GM12878 (cell line): ENCODE measurements around the gene AMH. TPM values are rescaled to one million over a fixed set of nuclear protein-coding genes. Genes with fewer than 3 reads are reported as not detected.

Source experiments
- ATAC-seq: fragments of 200-7000 bp; cut with Tn5 transposase; 3 replicates; pipeline ENCODE4 v1.9.1; 2020; ENCODE audit warnings: mild to moderate bottlenecking, moderate library complexity
- BruUV-seq: library from RNA; stranded (reverse); fragments of 400-500 nt; replicated peaks from 2 replicates; lab custom pipeline; 2021; lab: Mats Ljungman, UMichigan
- CTCF ChIA-PET: fragments of 300-600 bp; sonication (Branson Sonifier 250); formaldehyde crosslinking; extraction: SDS; loops from one replicate; lab custom pipeline; 2021; ENCODE audit warnings: inconsistent platforms; lab: Yijun Ruan, JAX
- POLR2A ChIA-PET: fragments of 350-600 bp; formaldehyde crosslinking; extraction: SDS; loops from one replicate; lab custom pipeline; 2021; ENCODE audit warnings: inconsistent platforms; lab: Charles Lee
- RAD21 ChIA-PET: fragments of 300-600 bp; sonication (Branson Sonifier 250); formaldehyde crosslinking; loops from one replicate; lab custom pipeline; 2023; ENCODE audit warnings: antibody characterized with exemption; ENCODE audit not compliant: unreplicated experiment; lab: Charles Lee
- SMC1A ChIA-PET: fragments of 300-600 bp; sonication (Branson Sonifier 250); formaldehyde crosslinking; loops from one replicate; lab custom pipeline; 2023; ENCODE audit not compliant: unreplicated experiment, uncharacterized antibody; lab: Charles Lee
- DNase-seq: peaks from one replicate; pipeline ENCODE4 v3.0.0-alpha.2; 2011; ENCODE audit warnings: low read depth, low spot score
- FAIRE-seq: peaks from 3 replicates; lab custom pipeline; 2011; peaks lifted over from hg19 to GRCh38; lab: Jason Lieb, UNC
- H2AFZ ChIP-seq: 2 replicates; pipeline ENCODE4 v1.6.0; 2011; ENCODE audit warnings: low read depth, low read length, control low read depth; ENCODE audit not compliant: control insufficient read depth
- H3K27ac ChIP-seq: 2 replicates; pipeline ENCODE4 v1.5.1; 2011; ENCODE audit warnings: control low read depth; ENCODE audit not compliant: control insufficient read depth, insufficient read depth
- H3K27me3 ChIP-seq, 2 experiments: replicated peaks in 1 of 2; 2 replicates each; pipeline versions ENCODE4 v1.6.0 to v1.6.1; 2011; ENCODE audit warnings: low read length in 1 of 2; ENCODE audit not compliant: control insufficient read depth in 2 of 2, insufficient read depth in 2 of 2
- H3K36me3 ChIP-seq, 2 experiments: 2 replicates each; pipeline ENCODE4 v1.5.1; 2011; ENCODE audit warnings: low read length in 1 of 2; ENCODE audit not compliant: control insufficient read depth in 2 of 2, insufficient read depth in 2 of 2
- H3K4me1 ChIP-seq: 2 replicates; pipeline ENCODE4 v1.6.1; 2011; ENCODE audit warnings: mild to moderate bottlenecking, low read length, moderate library complexity, mixed read lengths; ENCODE audit not compliant: control insufficient read depth, insufficient read depth
- H3K4me2 ChIP-seq: 2 replicates; pipeline ENCODE4 v1.6.0; 2011; ENCODE audit warnings: control low read depth; ENCODE audit not compliant: control insufficient read depth, insufficient read depth
- H3K4me3 ChIP-seq: fragments of 200-600 bp; sonication (generic); 2 replicates; pipeline ENCODE4 v1.5.1; 2016
- H3K79me2 ChIP-seq: 2 replicates; pipeline ENCODE4 v1.6.0; 2011; ENCODE audit warnings: low read length; ENCODE audit not compliant: control insufficient read depth, insufficient read depth
- H3K9ac ChIP-seq: 2 replicates; pipeline ENCODE4 v1.8.0; 2011; ENCODE audit warnings: low read length, control low read depth, mixed read lengths; ENCODE audit not compliant: control insufficient read depth, insufficient read depth
- H3K9me3 ChIP-seq: replicated peaks from 3 replicates; pipeline ENCODE4 v1.5.1; 2011; ENCODE audit warnings: mild to moderate bottlenecking, low read length; ENCODE audit not compliant: control insufficient read depth, insufficient read depth
- H4K20me1 ChIP-seq: 2 replicates; pipeline ENCODE4 v1.6.0; 2011; ENCODE audit not compliant: control insufficient read depth, insufficient read depth
- ESRRA ChIP-seq: IDR thresholded peaks from 2 replicates; pipeline ENCODE4 v1.6.1; 2012; ENCODE audit warnings: mild to moderate bottlenecking, low read length, improper control_type of control experiment
- ETV6 ChIP-seq, 2 experiments: fragments of 450-650 bp in 1 of 2; IDR thresholded peaks in 1 of 2; conservative IDR thresholded peaks in 1 of 2; 2 replicates each; pipeline ENCODE4 v1.6.1; 2014; ENCODE audit warnings: antibody characterized with exemption in 1 of 2, borderline replicate concordance in 1 of 2, low read depth in 1 of 2, mild to moderate bottlenecking in 1 of 2, moderate library complexity in 1 of 2
- GATAD2B ChIP-seq: fragments of 450-650 bp; conservative IDR thresholded peaks from 2 replicates; pipeline ENCODE4 v1.6.1; 2017; ENCODE audit warnings: low read depth, mild to moderate bottlenecking, moderate library complexity
- IKZF2 ChIP-seq, 2 experiments: fragments of 450-650 bp; IDR thresholded peaks; 2 replicates each; pipeline ENCODE4 v1.6.1; 2017; ENCODE audit warnings: mild to moderate bottlenecking in 2 of 2, moderate library complexity in 2 of 2
- RFX5 ChIP-seq: IDR thresholded peaks from 2 replicates; pipeline ENCODE4 v1.6.1; 2011; ENCODE audit warnings: low read depth, low read length, improper control_type of control experiment
- SREBF1 ChIP-seq: IDR thresholded peaks from 2 replicates; pipeline ENCODE4 v1.6.1; 2012; ENCODE audit warnings: mild to moderate bottlenecking, low read length
- YY1 ChIP-seq: IDR thresholded peaks from 2 replicates; pipeline ENCODE4 v1.6.1; 2011; ENCODE audit warnings: low read depth, mild to moderate bottlenecking, low read length
- WGBS: methylation state at CpG from one replicate; pipeline ENCODE4 v1.1.6; 2016; ENCODE audit warnings: low lambda C conversion rate; ENCODE audit not compliant: insufficient replicate concordance, insufficient coverage; ENCODE audit errors: missing lambda C conversion rate; 5-methylcytosine and 5-hydroxymethylcytosine counted together
- in situ Hi-C: fragments of 300-500 bp; cut with MboI; formaldehyde crosslinking; loops from 9 replicates; pipeline ENCODE4 v1.14.3; 2018; ENCODE audit warnings: mixed read lengths
- intact Hi-C: fragments of 100-400 bp; cut with micrococcal nuclease; formaldehyde crosslinking; loops from one replicate; pipeline ENCODE4 v1.14.2; 2022; ENCODE audit not compliant: unreplicated experiment
- polyA plus RNA-seq, 11 experiments: library from polyadenylated mRNA; depleted of rRNA in 4 of 11; unstranded in 6 of 11; stranded (reverse) in 5 of 11; fragments of >200 nt; fragmentation: Nextera tagmentation in 4 of 11; fragmentation: Illumina TruSeq in 1 of 11; extraction: Ambion mirVana in 4 of 11; extraction: Trizol in 1 of 11; gene quantifications; 1 replicate in 1 of 11; 2 replicates in 10 of 11; pipeline versions ENCODE4 v1.2.1 to v1.2.3, GENCODE V29; 2011 to 2016; ENCODE audit warnings: inconsistent platforms in 2 of 11, missing spikeins in 2 of 11, low read depth in 1 of 11
- total RNA-seq, 4 experiments: library from RNA; depleted of rRNA in 3 of 4; stranded (reverse); fragments of >200 nt in 3 of 4; fragmentation: Illumina TruSeq in 1 of 4; extraction: Trizol in 1 of 4; gene quantifications; 2 replicates each; pipeline versions ENCODE4 v1.2.1 to v1.2.3, GENCODE V29; 2013 to 2021
- TF ChIP-seq, protein P1 (sequence below): IDR thresholded peaks from 2 replicates; pipeline ENCODE4 v1.6.1; 2012; ENCODE audit warnings: low read length, inconsistent platforms

The AMH gene
- total and polyA plus RNA-seq, 10 of the 15 experiments (the other 5 are each of a cell fraction or from before 2014, with no cell fraction given) = 0.17 to 3.5 (median 0.81) TPM; not detected in 4

DNA sequence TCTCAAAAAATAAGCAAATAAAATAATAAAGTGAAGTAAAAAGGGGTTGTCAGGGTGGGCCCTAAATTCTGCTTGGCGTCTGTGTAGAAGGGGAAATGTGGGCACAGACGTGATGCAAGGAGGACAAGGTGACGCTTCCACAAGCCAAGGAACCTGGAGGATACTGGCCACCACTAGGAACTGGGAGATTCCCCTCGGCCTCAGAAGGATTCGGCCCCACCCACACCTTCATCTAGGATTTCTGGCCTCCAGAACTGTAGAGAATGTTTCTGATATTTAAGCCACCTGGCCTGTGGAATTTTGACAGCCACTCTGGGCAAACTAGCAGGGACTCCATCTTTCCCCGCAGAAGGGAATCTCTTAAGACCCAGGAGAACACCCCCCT, 14.1 kb upstream of the AMH start:
- ChIA-PET CTCF (interaction anchor here (1.1 to 3.7 kb wide), 6 partner anchors 26 to 158 kb away, joined by 3 to 35 read pairs (median 6); no protein-coding TSS in a partner anchor), POLR2A (interaction anchor here (0.6 to 2.1 kb wide), 9 partner anchors 23 to 165 kb away, joined by 3 to 7 read pairs (median 5); no protein-coding TSS in a partner anchor), RAD21 (interaction anchor here (0.8 to 4.0 kb wide), 10 partner anchors 13 to 376 kb away, joined by 3 to 39 read pairs (median 4); partner anchors contain the start of gene TIMM13), SMC1A (interaction anchor here (1.0 to 3.8 kb wide), 10 partner anchors 27 to 232 kb away, joined by 3 to 19 read pairs (median 4); no protein-coding TSS in a partner anchor)
- peak overlapping the region; percentile 80 for H3K9ac ChIP-seq
- intact Hi-C loops (loop anchor here (2.0 to 10.0 kb wide), 4 partner anchors 78 to 157 kb away; partner anchors contain the start of genes IZUMO4, LSM7, MOB3A and SPPL2B), in situ Hi-C loops (loop anchor here (5.0 kb wide), 2 partner anchors 37 to 82 kb away; no protein-coding TSS in a partner anchor)
- no TSS peak for BruUV-seq
- ATAC-seq = no peak
- H2AFZ ChIP-seq = no peak overlapping the region
- H3K27ac ChIP-seq = peak overlapping the region; percentile 94
- H3K4me2 ChIP-seq = peak overlapping the region; percentile 96
- peaks cover 66% of the 10 kb centered on the region for H3K79me2 ChIP-seq
- no peaks in the 10 kb centered on the region for H3K27me3 ChIP-seq
- no peak for FAIRE-seq
- peaks cover 24% of the 10 kb centered on the region for H3K4me1 ChIP-seq
- no peak for DNase-seq
- peaks cover 3 to 17% of the 10 kb centered on the region in 2 experiments; a peak in 3 of 4 replicates for H3K36me3 ChIP-seq
- H3K9me3 ChIP-seq = no peaks in the 10 kb centered on the region
- TF ChIP-seq SREBF1 = no peak
- TF ChIP-seq IKZF2 (IDR thresholded peaks at IDR 0.05) = 0 out of 4 replicates have a peak, but pooled peaks of 1 of the 2 experiments have one; percentile 6
- peak overlapping the region; percentile 99 for H3K4me3 ChIP-seq
- WGBS = under 1% methylated on average over 6 of the region's 6 CpGs
- peaks cover 7% of the 10 kb centered on the region; the same call in 1 of the 2 replicates for H4K20me1 ChIP-seq

DNA sequence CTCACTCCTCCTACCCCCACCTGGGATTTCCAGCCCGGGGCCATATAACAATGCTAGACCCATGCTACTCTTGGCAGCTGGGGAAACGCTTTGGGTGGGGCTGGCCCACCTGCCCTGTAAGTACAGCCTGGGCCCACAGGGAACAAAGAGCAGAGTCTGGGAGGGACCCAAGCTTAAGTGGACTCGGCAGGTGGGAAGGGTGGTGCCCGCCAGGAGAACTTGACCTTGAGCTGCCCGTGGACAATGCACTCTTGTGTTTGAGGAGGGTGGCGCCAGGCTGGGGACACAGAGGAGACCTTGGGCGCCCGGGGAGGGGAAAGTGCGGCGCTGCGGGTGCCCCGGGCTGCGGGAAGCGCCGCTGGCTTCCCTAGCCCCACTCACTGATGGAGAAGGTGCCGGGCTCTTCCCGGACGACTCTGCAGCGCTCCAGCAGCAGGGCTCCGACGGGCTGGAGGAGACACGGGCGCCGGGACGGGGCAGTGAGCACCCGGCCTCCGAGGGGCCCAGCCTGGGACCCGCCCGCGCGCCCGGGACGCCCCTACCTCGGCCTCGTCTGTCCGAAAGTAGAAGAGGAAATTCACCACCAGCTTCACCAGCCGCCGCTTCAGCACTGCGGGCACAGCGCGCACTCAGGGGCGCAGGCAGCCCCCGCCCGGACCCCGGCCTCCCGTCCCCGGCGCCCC, 13.6 kb upstream of the AMH start:
- POLR2A ChIA-PET = interaction anchor here (0.6 to 2.1 kb wide), 8 partner anchors 23 to 77 kb away, joined by 3 to 7 read pairs (median 4); no protein-coding TSS in a partner anchor
- FAIRE-seq = peak; percentile 68

More for the DNA sequence above, 13.6 kb upstream of the AMH start:
- peaks cover 71% of the 10 kb centered on the region for H3K79me2 ChIP-seq
- DNase-seq (no peak), ATAC-seq (peak; percentile 9)
- intact Hi-C loops (loop anchor here (1.0 to 10.0 kb wide), 5 partner anchors 38 to 157 kb away; partner anchors contain the start of genes IZUMO4, LSM7, MOB3A and SPPL2B), in situ Hi-C loops (loop anchor here (5.0 kb wide), 1 partner anchor 37 kb away; no protein-coding TSS in a partner anchor)
- H3K4me3 ChIP-seq = peak overlapping the region; percentile 99
- SMC1A ChIA-PET = interaction anchor here (0.7 to 3.8 kb wide), 14 partner anchors 23 to 232 kb away, joined by 3 to 19 read pairs (median 4); no protein-coding TSS in a partner anchor
- H3K9ac ChIP-seq = peak overlapping the region; percentile 80
- peaks cover 7% of the 10 kb centered on the region for H4K20me1 ChIP-seq
- no peak overlapping the region for H2AFZ ChIP-seq
- no peaks in the 10 kb centered on the region for H3K27me3 ChIP-seq
- WGBS = under 1% methylated on average over 41 of the region's 48 CpGs
- H3K9me3 ChIP-seq = no peaks in the 10 kb centered on the region
- peaks cover 3 to 17% of the 10 kb centered on the region in 2 experiments; a peak in 3 of 4 replicates for H3K36me3 ChIP-seq
- BruUV-seq = no TSS peak
- RAD21 ChIA-PET = interaction anchor here (0.5 to 4.0 kb wide), 18 partner anchors 8 to 376 kb away, joined by 3 to 39 read pairs (median 3); partner anchors contain the start of genes AMH and TIMM13
- H3K4me1 ChIP-seq = peaks cover 24% of the 10 kb centered on the region
- CTCF ChIA-PET = interaction anchor here (0.6 to 3.7 kb wide), 10 partner anchors 25 to 221 kb away, joined by 3 to 35 read pairs (median 4); partner anchors contain the start of gene LMNB2
- TF ChIP-seq RFX5 = no peak
- TF ChIP-seq ETV6 (conservative IDR thresholded peaks at IDR 0.05 in 1 of 2, IDR thresholded peaks at IDR 0.05 in 1 of 2; ENCODE audit: borderline replicate concordance in 1 of 2, low read depth in 1 of 2) = no peak
- TF ChIP-seq GATAD2B = peak; percentile 19; the same call in 1 of the 2 replicates
- peak; percentile 24; the same call in 1 of the 2 replicates for TF ChIP-seq YY1
- TF ChIP-seq, protein P1, sequence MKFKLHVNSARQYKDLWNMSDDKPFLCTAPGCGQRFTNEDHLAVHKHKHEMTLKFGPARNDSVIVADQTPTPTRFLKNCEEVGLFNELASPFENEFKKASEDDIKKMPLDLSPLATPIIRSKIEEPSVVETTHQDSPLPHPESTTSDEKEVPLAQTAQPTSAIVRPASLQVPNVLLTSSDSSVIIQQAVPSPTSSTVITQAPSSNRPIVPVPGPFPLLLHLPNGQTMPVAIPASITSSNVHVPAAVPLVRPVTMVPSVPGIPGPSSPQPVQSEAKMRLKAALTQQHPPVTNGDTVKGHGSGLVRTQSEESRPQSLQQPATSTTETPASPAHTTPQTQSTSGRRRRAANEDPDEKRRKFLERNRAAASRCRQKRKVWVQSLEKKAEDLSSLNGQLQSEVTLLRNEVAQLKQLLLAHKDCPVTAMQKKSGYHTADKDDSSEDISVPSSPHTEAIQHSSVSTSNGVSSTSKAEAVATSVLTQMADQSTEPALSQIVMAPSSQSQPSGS = no peak
- no peak for TF ChIP-seq ESRRA
- TF ChIP-seq IKZF2 (IDR thresholded peaks at IDR 0.05) = 0 out of 4 replicates have a peak, but pooled peaks of 1 of the 2 experiments have one; percentile 4
- peak overlapping the region; percentile 96 for H3K4me2 ChIP-seq
- peak overlapping the region; percentile 94 for H3K27ac ChIP-seq
